H1 (cell line): Measurements from ENCODE around the gene UPK2. TPM values are rescaled to one million over a fixed set of nuclear protein-coding genes. Genes with fewer than 3 reads are reported as not detected.

Source experiments
- ASH2L ChIP-seq: fragments of 200-600, 300-600 bp; sonication (generic); IDR thresholded peaks from one replicate; pipeline ENCODE4 v1.7.1; 2017; ENCODE audit warnings: low read length
- ATF2 ChIP-seq: IDR thresholded peaks from 2 replicates; pipeline ENCODE4 v1.6.1; 2012; ENCODE audit warnings: low read length, inconsistent platforms
- CEBPB ChIP-seq: IDR thresholded peaks from 2 replicates; pipeline ENCODE4 v1.6.1; 2012; ENCODE audit warnings: low read depth, low read length
- GTF2F1 ChIP-seq: IDR thresholded peaks from 2 replicates; pipeline ENCODE4 v1.6.1; 2012; ENCODE audit warnings: low read depth, low read length, improper control_type of control experiment, borderline replicate concordance
- JUN ChIP-seq: IDR thresholded peaks from 2 replicates; pipeline ENCODE4 v1.6.1; 2011; ENCODE audit warnings: low read depth, mild to moderate bottlenecking, improper control_type of control experiment, low read length
- KDM1A ChIP-seq: fragments of 200-600, 300-600 bp; sonication (generic); IDR thresholded peaks from 2 replicates; pipeline ENCODE4 v1.7.1; 2016; ENCODE audit warnings: mild to moderate bottlenecking, low read length, borderline replicate concordance
- PHF8 ChIP-seq: fragments of 200-600 bp; sonication (generic); conservative IDR thresholded peaks from 2 replicates; pipeline ENCODE4 v1.7.1; 2012; ENCODE audit warnings: low read depth, mild to moderate bottlenecking, inconsistent platforms, low read length, moderate library complexity
- SIN3A ChIP-seq, 2 experiments: IDR thresholded peaks in 1 of 2; conservative IDR thresholded peaks in 1 of 2; 2 replicates each; pipeline ENCODE4 v1.6.1; 2011 to 2012; ENCODE audit warnings: low read length in 2 of 2, improper control_type of control experiment in 1 of 2, low read depth in 1 of 2, mild to moderate bottlenecking in 1 of 2
- SIRT6 ChIP-seq: IDR thresholded peaks from one replicate; pipeline ENCODE4 v1.7.1; 2012; ENCODE audit warnings: low read length, inconsistent platforms
- TBP ChIP-seq: IDR thresholded peaks from 2 replicates; pipeline ENCODE4 v1.6.1; 2011; ENCODE audit warnings: low read depth, low read length, improper control_type of control experiment
- ZNF274 ChIP-seq: IDR thresholded peaks from 2 replicates; pipeline ENCODE4 v1.7.0; 2012; ENCODE audit warnings: low read length, borderline replicate concordance; ENCODE audit errors: extremely low read depth
- polyA plus RNA-seq, 7 experiments: library from polyadenylated mRNA; depleted of rRNA in 3 of 7; stranded (reverse) in 5 of 7; unstranded in 2 of 7; fragments of >200 nt in 5 of 7; fragments of 200-250 nt in 2 of 7; gene quantifications; 1 replicate in 5 of 7; 2 replicates in 1 of 7; 4 replicates in 1 of 7; pipeline versions ENCODE4 v1.2.1 to v1.2.3, GENCODE V29; 2011 to 2013; ENCODE audit warnings: missing spikeins in 2 of 7, mixed read lengths in 2 of 7
- total RNA-seq: library from RNA; stranded (reverse); fragmentation: NEBNext Ultra II Directional; extraction: Animal tissue kit (Norgen Biotek cat#: 25700); gene quantifications from 2 replicates; pipeline ENCODE4 v1.2.1, GENCODE V29; 2021

UPK2 gene
- total and polyA plus RNA-seq, 2 of the 8 experiments (the other 6 are each of a cell fraction or from before 2014, with no cell fraction given) = 0.76 TPM; not detected in 1

GRCh38 chr11:118929501-118930093, 26.5 kb upstream of the UPK2 start (continued):
- TF ChIP-seq ZNF274 = no peak
- no peak for TF ChIP-seq ATF2
- no peak for TF ChIP-seq JUN
- no peak for TF ChIP-seq KDM1A
- TF ChIP-seq PHF8 = 0 out of 2 replicates have a peak, but pooled peaks have one; percentile 41
- TF ChIP-seq ASH2L = no peak
- peak; percentile 21; the same call in 1 of the 2 replicates for TF ChIP-seq TBP
- TF ChIP-seq GTF2F1 = no peak
- TF ChIP-seq SIRT6 = no peak
- no peak for TF ChIP-seq CEBPB
- TF ChIP-seq SIN3A (conservative IDR thresholded peaks at IDR 0.05 in 1 of 2, IDR thresholded peaks at IDR 0.05 in 1 of 2; ENCODE audit: low read depth in 1 of 2, low read length in 2 of 2) = peak in 1 of 2 experiments; percentile 56; a peak in 1 of 4 replicates
